HCT116 (cell line): ENCODE measurements around the gene UBE3C. TPM values are rescaled to one million over a fixed set of nuclear protein-coding genes. Genes with fewer than 3 reads are reported as not detected.

ENCODE experiments used
- ATAC-seq: fragments of 200-7000 bp; cut with Tn5 transposase; 2 replicates; pipeline ENCODE4 v1.9.1; 2020; ENCODE audit warnings: mild to moderate bottlenecking, moderate library complexity
- BruUV-seq: library from RNA; stranded (reverse); fragments of 400-500 nt; replicated peaks from 2 replicates; lab custom pipeline; 2021; lab: Mats Ljungman, UMichigan
- CTCF ChIA-PET: fragments of 300-600 bp; sonication (Branson Sonifier 250); formaldehyde crosslinking; loops from one replicate; lab custom pipeline; 2021; ENCODE audit warnings: antibody characterized with exemption; lab: Charles Lee
- POLR2A ChIA-PET: fragments of 300-600, 350-600 bp; sonication (Branson Sonifier 250); formaldehyde crosslinking; loops from one replicate; lab custom pipeline; 2021; ENCODE audit warnings: antibody characterized with exemption; lab: Charles Lee
- RAD21 ChIA-PET, 2 experiments: fragments of 300-600 bp; sonication (Branson Sonifier 250); formaldehyde crosslinking; loops; one replicate each; lab custom pipeline; 2023; ENCODE audit warnings: low total read pairs in 2 of 2; ENCODE audit not compliant: uncharacterized antibody in 2 of 2, unreplicated experiment in 2 of 2, low non-redundant PET in 1 of 2; lab: Charles Lee
- DNase-seq: peaks from one replicate; pipeline ENCODE4 v3.0.0-alpha.2; 2010; ENCODE audit warnings: low read depth, low spot score
- H2AFZ ChIP-seq: fragments of 200-600 bp; shearing (Covaris generic), sonication (generic); 2 replicates; pipeline ENCODE4 v1.6.1; 2017; ENCODE audit warnings: low read depth, mixed run types, mixed read lengths, antibody characterized with exemption, low read length; ENCODE audit not compliant: poor library complexity, severe bottlenecking
- H3K27ac ChIP-seq: 2 replicates; pipeline ENCODE4 v1.5.1; 2012; ENCODE audit warnings: low read depth, low read length
- H3K27me3 ChIP-seq: fragments of 200-600 bp; sonication (generic); 2 replicates; pipeline ENCODE4 v1.6.1; 2016; ENCODE audit warnings: mixed run types, low read length, mixed read lengths; ENCODE audit not compliant: insufficient read depth
- H3K36me3 ChIP-seq, 2 experiments: fragments of 200-500 bp in 1 of 2; fragments of 200-600 bp in 1 of 2; sonication (Bioruptor generic) in 1 of 2; sonication (generic) in 1 of 2; 2 replicates each; pipeline versions ENCODE4 v1.5.1 to v1.6.1; 2014 to 2016; ENCODE audit warnings: low read length in 2 of 2, inconsistent platforms in 1 of 2, mixed read lengths in 1 of 2, mixed run types in 1 of 2; ENCODE audit not compliant: insufficient read depth in 2 of 2, control insufficient read depth in 1 of 2
- H3K4me1 ChIP-seq, 2 experiments: fragments of 200-600 bp in 1 of 2; sonication (generic) in 1 of 2; 2 replicates each; pipeline versions ENCODE4 v1.5.1 to v1.6.1; 2012 to 2017; ENCODE audit warnings: low read length in 2 of 2, inconsistent platforms in 1 of 2, mild to moderate bottlenecking in 1 of 2, mixed read lengths in 1 of 2, mixed run types in 1 of 2, moderate library complexity in 1 of 2; ENCODE audit not compliant: insufficient read depth in 2 of 2, control insufficient read depth in 1 of 2
- H3K4me2 ChIP-seq: fragments of 200-600 bp; sonication (generic); 2 replicates; pipeline ENCODE4 v1.6.1; 2017; ENCODE audit warnings: mixed run types, low read length, mixed read lengths
- H3K4me3 ChIP-seq, 2 experiments: fragments of 200-600 bp in 1 of 2; sonication (generic) in 1 of 2; replicated peaks in 1 of 2; 2 replicates each; pipeline ENCODE4 v1.5.1; 2011 to 2016; ENCODE audit warnings: low read length in 2 of 2, control low read depth in 1 of 2, low read depth in 1 of 2, mild to moderate bottlenecking in 1 of 2, mixed read lengths in 1 of 2, mixed run types in 1 of 2
- H3K79me2 ChIP-seq: fragments of 200-600 bp; sonication (generic); 2 replicates; pipeline ENCODE4 v1.6.1; 2017; ENCODE audit warnings: mild to moderate bottlenecking, mixed run types, low read length, moderate library complexity, mixed read lengths; ENCODE audit not compliant: insufficient read depth
- H3K9ac ChIP-seq: fragments of 200-600 bp; sonication (generic); 2 replicates; pipeline ENCODE4 v1.6.1; 2016; ENCODE audit warnings: low read length, mixed read lengths
- H3K9me2 ChIP-seq: fragments of 200-600 bp; sonication (generic), shearing (Covaris generic); 2 replicates; pipeline ENCODE4 v1.6.1; 2017; ENCODE audit warnings: mixed run types, mild to moderate bottlenecking, moderate library complexity; ENCODE audit not compliant: insufficient read depth
- H3K9me3 ChIP-seq, 2 experiments: fragments of 200-500 bp in 1 of 2; fragments of 200-600 bp in 1 of 2; sonication (Bioruptor generic) in 1 of 2; sonication (generic) in 1 of 2; 2 replicates each; pipeline ENCODE4 v1.6.1; 2014 to 2017; ENCODE audit warnings: low read length in 2 of 2, mixed read lengths in 2 of 2, inconsistent platforms in 1 of 2, low read depth in 1 of 2, mild to moderate bottlenecking in 1 of 2, mixed run types in 1 of 2, moderate library complexity in 1 of 2; ENCODE audit not compliant: control insufficient read depth in 1 of 2, insufficient read depth in 1 of 2
- H4K20me1 ChIP-seq: fragments of 200-600 bp; sonication (generic), shearing (Covaris generic); 2 replicates; pipeline ENCODE4 v1.6.1; 2017; ENCODE audit warnings: mixed run types, mild to moderate bottlenecking, moderate library complexity; ENCODE audit not compliant: insufficient read depth
- EGR1 ChIP-seq: IDR thresholded peaks from 2 replicates; pipeline ENCODE4 v1.6.1; 2012; ENCODE audit warnings: low read depth
- ELF1 ChIP-seq: IDR thresholded peaks from 2 replicates; pipeline ENCODE4 v1.6.1; 2012; ENCODE audit warnings: low read depth, borderline replicate concordance
- EZH2 ChIP-seq: fragments of 200-600 bp; sonication (generic); IDR thresholded peaks from 2 replicates; pipeline ENCODE4 v1.6.1; 2017; ENCODE audit warnings: antibody characterized with exemption, mixed run types
- POLR2A ChIP-seq: IDR thresholded peaks from 2 replicates; pipeline ENCODE4 v1.7.0; 2011; ENCODE audit warnings: borderline replicate concordance; ENCODE audit not compliant: insufficient read depth, insufficient read length; ENCODE audit errors: extremely low read depth
- RAD21 ChIP-seq: IDR thresholded peaks from 2 replicates; pipeline ENCODE4 v1.6.1; 2012; ENCODE audit warnings: low read depth, mild to moderate bottlenecking
- YY1 ChIP-seq: IDR thresholded peaks from 2 replicates; pipeline ENCODE4 v1.6.1; 2011; ENCODE audit warnings: low read length, low read depth, moderate library complexity, mild to moderate bottlenecking; ENCODE audit not compliant: insufficient replicate concordance; ENCODE audit errors: extremely low read depth
- intact Hi-C: fragments of 100-400 bp; cut with micrococcal nuclease; formaldehyde crosslinking; loops from 2 replicates; pipeline ENCODE4 v1.10.0; 2022
- total RNA-seq: library from RNA; stranded (reverse); gene quantifications from one replicate; pipeline ENCODE4 v1.2.1, GENCODE V29; 2021; ENCODE audit not compliant: unreplicated experiment
- TF ChIP-seq, protein P1 (sequence below): IDR thresholded peaks from 2 replicates; pipeline ENCODE4 v1.6.1; 2011; ENCODE audit warnings: mild to moderate bottlenecking, low read length, moderate library complexity; ENCODE audit not compliant: insufficient replicate concordance; ENCODE audit errors: extremely low read depth

UBE3C gene
- total RNA-seq, 1 experiment from 2014 or later = 68.3 TPM

DNA sequence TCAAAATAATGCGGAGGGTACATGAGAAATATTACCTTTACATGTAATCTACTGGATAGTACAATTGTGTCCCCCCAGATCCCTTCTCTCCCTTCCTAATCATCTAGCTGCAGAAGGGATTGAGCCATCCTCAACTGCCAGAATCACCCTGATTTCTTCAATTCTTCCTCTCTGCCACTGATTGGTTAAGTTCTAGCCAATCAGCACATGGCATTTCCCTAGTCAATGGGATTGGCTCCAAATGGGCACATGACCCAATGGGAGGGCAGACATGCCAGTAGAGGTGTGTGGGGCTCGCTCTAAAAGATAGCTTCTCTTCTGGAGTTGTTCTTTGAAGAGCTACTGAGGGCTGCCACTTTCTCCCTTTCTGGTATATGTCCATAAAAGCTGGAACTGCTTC lies 20.9 kb upstream of the UBE3C start (continued):
- TF ChIP-seq POLR2A = no peak

DNA sequence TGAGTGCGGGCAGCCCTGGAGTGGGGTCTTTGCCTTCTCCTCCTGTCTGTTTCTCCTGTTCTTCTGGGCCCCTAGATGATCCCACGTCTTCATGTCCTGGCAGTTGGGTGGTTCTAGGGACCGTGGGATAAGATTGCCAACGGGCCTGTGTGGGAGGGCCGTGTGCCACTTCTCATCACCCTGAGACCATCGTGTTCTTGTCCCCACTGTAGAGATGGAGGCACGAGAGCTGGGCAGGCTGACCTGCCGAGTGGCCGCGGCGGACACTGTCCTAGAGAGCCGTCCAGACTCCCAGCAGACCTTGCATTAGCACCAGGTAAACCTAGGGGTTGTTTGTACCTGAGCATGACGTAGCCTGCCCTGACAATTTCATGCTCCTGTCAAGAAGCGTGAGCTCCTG lies 18.5 kb upstream of the UBE3C start:
- Histone ChIP-seq H3K4me2 (no peak overlapping the region), H3K27ac (no peak overlapping the region), H3K4me3 (no peak overlapping the region), H3K9me3 (no peaks in the 10 kb centered on the region), H2AFZ (no peak overlapping the region), H4K20me1 (no peaks in the 10 kb centered on the region), H3K79me2 (no peaks in the 10 kb centered on the region), H3K9ac (no peak overlapping the region), H3K4me1 (no peaks in the 10 kb centered on the region), H3K36me3 (no peaks in the 10 kb centered on the region), H3K9me2 (no peaks in the 10 kb centered on the region), H3K27me3 (no peaks in the 10 kb centered on the region)
- DNase-seq (no peak), ATAC-seq (no peak)
- ChIA-PET CTCF (no interaction called here), RAD21 (no interaction called here), POLR2A (no interaction called here)
- intact Hi-C loops = no loop called here
- no TSS peak for BruUV-seq
- TF ChIP-seq, protein P1, sequence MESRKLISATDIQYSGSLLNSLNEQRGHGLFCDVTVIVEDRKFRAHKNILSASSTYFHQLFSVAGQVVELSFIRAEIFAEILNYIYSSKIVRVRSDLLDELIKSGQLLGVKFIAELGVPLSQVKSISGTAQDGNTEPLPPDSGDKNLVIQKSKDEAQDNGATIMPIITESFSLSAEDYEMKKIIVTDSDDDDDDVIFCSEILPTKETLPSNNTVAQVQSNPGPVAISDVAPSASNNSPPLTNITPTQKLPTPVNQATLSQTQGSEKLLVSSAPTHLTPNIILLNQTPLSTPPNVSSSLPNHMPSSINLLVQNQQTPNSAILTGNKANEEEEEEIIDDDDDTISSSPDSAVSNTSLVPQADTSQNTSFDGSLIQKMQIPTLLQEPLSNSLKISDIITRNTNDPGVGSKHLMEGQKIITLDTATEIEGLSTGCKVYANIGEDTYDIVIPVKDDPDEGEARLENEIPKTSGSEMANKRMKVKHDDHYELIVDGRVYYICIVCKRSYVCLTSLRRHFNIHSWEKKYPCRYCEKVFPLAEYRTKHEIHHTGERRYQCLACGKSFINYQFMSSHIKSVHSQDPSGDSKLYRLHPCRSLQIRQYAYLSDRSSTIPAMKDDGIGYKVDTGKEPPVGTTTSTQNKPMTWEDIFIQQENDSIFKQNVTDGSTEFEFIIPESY = no peak
- TF ChIP-seq RAD21 (no peak), YY1 (no peak), EGR1 (no peak), ELF1 (no peak), EZH2 (no peak)
